ENCODE results near the gene NLK. TPM values are rescaled to one million over a fixed set of nuclear protein-coding genes. Genes with fewer than 3 reads are reported as not detected.
"Not testable (repeated sequence)": the region's sequence is repeated elsewhere in the genome, so short reads cannot be mapped to it uniquely, and the experiment has no call there.

NLK gene
- total and polyA plus RNA-seq, 7 experiments from 2014 or later: 1.0 to 19.2 (median 16.5) TPM

GRCh38 chr17:28204751-28205150 lies 162.3 kb downstream of the NLK start:
- POLR2A ChIA-PET: no interaction called here
- Mint-ChIP-seq H3K9me3 (no peaks in the 10 kb centered on the region), H3K4me3 (no peak overlapping the region), H3K27ac (no peak overlapping the region), H3K27me3 (peaks cover 7 to 26% (median 7%) of the 10 kb centered on the region in 5 donors), H3K36me3 (peaks cover 0 to 8% (median 3%) of the 10 kb centered on the region in 5 donors), H3K4me1 (peaks cover 0 to 1% (median 0%) of the 10 kb centered on the region in 7 donors)
- CTCF ChIA-PET: no interaction called here
- no peaks in the 10 kb centered on the region for H3K27me3 ChIP-seq (ENCODE audit: control insufficient read depth in 2 of 2, insufficient read depth in 2 of 2, low read length in 2 of 2)
- H3K27ac ChIP-seq (ENCODE audit: low read depth, low read length): no peak overlapping the region
- H3K36me3 ChIP-seq (ENCODE audit: control insufficient read depth in 2 of 3, insufficient read depth in 3 of 3, low read length in 3 of 3): no peaks in the 10 kb centered on the region
- H3K9me3 ChIP-seq (ENCODE audit: control insufficient read depth in 2 of 3, low read length in 3 of 3): no peaks in the 10 kb centered on the region
- no peak overlapping the region for H3K4me3 ChIP-seq (ENCODE audit: low read length)
- intact Hi-C loops (cut with micrococcal nuclease): no loop called here
- ATAC-seq (no peak), DNase-seq (no peak)
- no peaks in the 10 kb centered on the region for H3K4me1 ChIP-seq (ENCODE audit: control insufficient read depth in 2 of 2, insufficient read depth in 2 of 2, low read length in 2 of 2)

- H3K36me3 ChIP-seq (ENCODE audit: control insufficient read depth in 2 of 3, insufficient read depth in 3 of 3, low read length in 3 of 3): no peaks in the 10 kb centered on the region
- H3K4me1 ChIP-seq (ENCODE audit: control insufficient read depth in 2 of 2, insufficient read depth in 2 of 2, low read length in 2 of 2): no peaks in the 10 kb centered on the region
- peaks cover 0 to 1% (median 0%) of the 10 kb centered on the region in 7 donors for H3K4me1 Mint-ChIP-seq
- H3K36me3 Mint-ChIP-seq: peaks cover 0 to 11% (median 8%) of the 10 kb centered on the region in 5 donors
- ATAC-seq (no peak), DNase-seq (no peak)
- no peak overlapping the region for H3K4me3 Mint-ChIP-seq
- no peak overlapping the region for H3K4me3 ChIP-seq (ENCODE audit: low read length)
- no peak overlapping the region for H3K27ac ChIP-seq (ENCODE audit: low read depth, low read length)
- peaks cover 0 to 5% (median 0%) of the 10 kb centered on the region in 3 experiments for H3K9me3 ChIP-seq (ENCODE audit: control insufficient read depth in 2 of 3, low read length in 3 of 3)
- CTCF ChIA-PET: interaction anchor here (0.7 kb wide), 1 partner anchor 114 kb away, joined by 6 read pairs; no protein-coding TSS in a partner anchor
- intact Hi-C loops (cut with micrococcal nuclease): no loop called here
- no peak overlapping the region for H3K27ac Mint-ChIP-seq
- POLR2A ChIA-PET: no interaction called here
- peaks cover 0 to 8% (median 0%) of the 10 kb centered on the region in 11 donors for H3K9me3 Mint-ChIP-seq
- H3K27me3 Mint-ChIP-seq: peaks cover 7 to 26% (median 7%) of the 10 kb centered on the region in 5 donors
- H3K27me3 ChIP-seq (ENCODE audit: control insufficient read depth in 2 of 2, insufficient read depth in 2 of 2, low read length in 2 of 2): no peaks in the 10 kb centered on the region
These were observed 163.8 kb downstream of the NLK start for GRCh38 chr17:28206292-28206691.

GRCh38 chr17:28211811-28212210 lies 169.3 kb downstream of the NLK start:
- Histone ChIP-seq H3K9me3 (ENCODE audit: control insufficient read depth in 2 of 3, low read length in 3 of 3) (peaks cover 0 to 5% (median 0%) of the 10 kb centered on the region in 3 experiments), H3K4me3 (ENCODE audit: low read length) (no peak overlapping the region), H3K27me3 (ENCODE audit: control insufficient read depth in 2 of 2, insufficient read depth in 2 of 2, low read length in 2 of 2) (no peaks in the 10 kb centered on the region), H3K4me1 (ENCODE audit: control insufficient read depth in 2 of 2, insufficient read depth in 2 of 2, low read length in 2 of 2) (no peaks in the 10 kb centered on the region), H3K36me3 (ENCODE audit: control insufficient read depth in 2 of 3, insufficient read depth in 3 of 3, low read length in 3 of 3) (no peaks in the 10 kb centered on the region), H3K27ac (ENCODE audit: low read depth, low read length) (no peak overlapping the region)
- Mint-ChIP-seq H3K36me3 (peaks cover 0 to 11% (median 11%) of the 10 kb centered on the region in 5 donors), H3K4me3 (no peak overlapping the region), H3K9me3 (peaks cover 0 to 14% (median 5%) of the 10 kb centered on the region in 11 donors), H3K27me3 (peaks cover 0 to 20% (median 5%) of the 10 kb centered on the region in 5 donors), H3K4me1 (peaks cover 0 to 4% (median 0%) of the 10 kb centered on the region in 7 donors), H3K27ac (no peak overlapping the region)
- ATAC-seq (no peak), DNase-seq (no peak)
- intact Hi-C loops (cut with micrococcal nuclease): no loop called here
- POLR2A ChIA-PET: no interaction called here
- CTCF ChIA-PET: no interaction called here

GRCh38 chr17:28213578-28213977 lies 171.1 kb downstream of the NLK start:
- H3K27ac ChIP-seq (ENCODE audit: low read depth, low read length); H3K27me3 ChIP-seq (ENCODE audit: control insufficient read depth in 2 of 2, insufficient read depth in 2 of 2, low read length in 2 of 2); H3K9me3 ChIP-seq (ENCODE audit: control insufficient read depth in 2 of 3, low read length in 3 of 3); intact Hi-C loops (cut with micrococcal nuclease); POLR2A ChIA-PET; H3K4me3 Mint-ChIP-seq; CTCF ChIA-PET; H3K4me3 ChIP-seq (ENCODE audit: low read length); H3K27ac Mint-ChIP-seq; H3K4me1 Mint-ChIP-seq; ATAC-seq; DNase-seq; H3K36me3 ChIP-seq (ENCODE audit: control insufficient read depth in 2 of 3, insufficient read depth in 3 of 3, low read length in 3 of 3); H3K4me1 ChIP-seq (ENCODE audit: control insufficient read depth in 2 of 2, insufficient read depth in 2 of 2, low read length in 2 of 2): not testable (repeated sequence)
- Mint-ChIP-seq H3K36me3 (peaks cover 0 to 11% (median 11%) of the 10 kb centered on the region in 5 donors), H3K27me3 (peaks cover 0 to 20% (median 3%) of the 10 kb centered on the region in 5 donors), H3K9me3 (peaks cover 0 to 14% (median 5%) of the 10 kb centered on the region in 11 donors)

GRCh38 chr17:28216052-28216451 lies 173.6 kb downstream of the NLK start:
- H3K27ac Mint-ChIP-seq: no peak overlapping the region
- no peak overlapping the region for H3K27ac ChIP-seq (ENCODE audit: low read depth, low read length)
- ATAC-seq: no peak
- H3K4me3 ChIP-seq (ENCODE audit: low read length): no peak overlapping the region
- peaks cover 0 to 6% (median under 1%) of the 10 kb centered on the region in 5 donors for H3K36me3 Mint-ChIP-seq
- H3K9me3 Mint-ChIP-seq: peaks cover 0 to 9% (median 0%) of the 10 kb centered on the region in 11 donors
- POLR2A ChIA-PET: no interaction called here
- intact Hi-C loops (cut with micrococcal nuclease): no loop called here
- CTCF ChIA-PET: no interaction called here
- DNase-seq: no peak
- H3K9me3 ChIP-seq (ENCODE audit: control insufficient read depth in 2 of 3, low read length in 3 of 3): peaks cover 0 to under 1% (median 0%) of the 10 kb centered on the region in 3 experiments
- no peak overlapping the region for H3K4me3 Mint-ChIP-seq
- no peaks in the 10 kb centered on the region for H3K27me3 ChIP-seq (ENCODE audit: control insufficient read depth in 2 of 2, insufficient read depth in 2 of 2, low read length in 2 of 2)
- no peaks in the 10 kb centered on the region for H3K36me3 ChIP-seq (ENCODE audit: control insufficient read depth in 2 of 3, insufficient read depth in 3 of 3, low read length in 3 of 3)
- peaks cover 0 to 4% (median 0%) of the 10 kb centered on the region in 7 donors for H3K4me1 Mint-ChIP-seq
- peaks cover 0 to 20% (median 3%) of the 10 kb centered on the region in 5 donors for H3K27me3 Mint-ChIP-seq
- no peaks in the 10 kb centered on the region for H3K4me1 ChIP-seq (ENCODE audit: control insufficient read depth in 2 of 2, insufficient read depth in 2 of 2, low read length in 2 of 2)

GRCh38 chr17:28216528-28216927 lies 174.1 kb downstream of the NLK start:
- H3K4me1 Mint-ChIP-seq: peaks cover 0 to 4% (median 0%) of the 10 kb centered on the region in 7 donors
- Histone ChIP-seq H3K36me3 (ENCODE audit: control insufficient read depth in 2 of 3, insufficient read depth in 3 of 3, low read length in 3 of 3) (no peaks in the 10 kb centered on the region), H3K9me3 (ENCODE audit: control insufficient read depth in 2 of 3, low read length in 3 of 3) (no peaks in the 10 kb centered on the region), H3K27me3 (ENCODE audit: control insufficient read depth in 2 of 2, insufficient read depth in 2 of 2, low read length in 2 of 2) (no peaks in the 10 kb centered on the region), H3K4me3 (ENCODE audit: low read length) (no peak overlapping the region), H3K27ac (ENCODE audit: low read depth, low read length) (no peak overlapping the region), H3K4me1 (ENCODE audit: control insufficient read depth in 2 of 2, insufficient read depth in 2 of 2, low read length in 2 of 2) (no peaks in the 10 kb centered on the region)
- H3K4me3 Mint-ChIP-seq: no peak overlapping the region
- H3K36me3 Mint-ChIP-seq: peaks cover 0 to 6% (median 0%) of the 10 kb centered on the region in 5 donors
- CTCF ChIA-PET: no interaction called here
- H3K27ac Mint-ChIP-seq: no peak overlapping the region
- DNase-seq: no peak
- no peak for ATAC-seq
- peaks cover 0 to 9% (median 0%) of the 10 kb centered on the region in 11 donors for H3K9me3 Mint-ChIP-seq
- H3K27me3 Mint-ChIP-seq: peaks cover 0 to 20% (median 3%) of the 10 kb centered on the region in 5 donors
- intact Hi-C loops (cut with micrococcal nuclease): no loop called here
- POLR2A ChIA-PET: no interaction called here

GRCh38 chr17:28219771-28220170 lies 177.3 kb downstream of the NLK start:
- H3K4me3 ChIP-seq (ENCODE audit: low read length): no peak overlapping the region
- no peak overlapping the region for H3K27ac ChIP-seq (ENCODE audit: low read depth, low read length)
- DNase-seq: no peak
- intact Hi-C loops (cut with micrococcal nuclease): no loop called here
- no peaks in the 10 kb centered on the region for H3K36me3 ChIP-seq (ENCODE audit: control insufficient read depth in 2 of 3, insufficient read depth in 3 of 3, low read length in 3 of 3)
- H3K27me3 ChIP-seq (ENCODE audit: control insufficient read depth in 2 of 2, insufficient read depth in 2 of 2, low read length in 2 of 2): no peaks in the 10 kb centered on the region
- Mint-ChIP-seq H3K4me1 (peaks cover 0 to 4% (median 0%) of the 10 kb centered on the region in 7 donors), H3K9me3 (peaks cover 0 to 4% (median 0%) of the 10 kb centered on the region in 11 donors), H3K4me3 (no peak overlapping the region), H3K27ac (no peak overlapping the region), H3K36me3 (no peaks in the 10 kb centered on the region), H3K27me3 (peaks cover 0 to 4% (median 0%) of the 10 kb centered on the region in 5 donors)
- no peaks in the 10 kb centered on the region for H3K4me1 ChIP-seq (ENCODE audit: control insufficient read depth in 2 of 2, insufficient read depth in 2 of 2, low read length in 2 of 2)
- CTCF ChIA-PET: no interaction called here
- no peak for ATAC-seq
- POLR2A ChIA-PET: no interaction called here
- no peaks in the 10 kb centered on the region for H3K9me3 ChIP-seq (ENCODE audit: control insufficient read depth in 2 of 3, low read length in 3 of 3)

All from naive thymus-derived CD4-positive, alpha-beta T cell (primary cell).